Measurements from ENCODE around the gene ZNF69. TPM values are rescaled to one million over a fixed set of nuclear protein-coding genes. Genes with fewer than 3 reads are reported as not detected.
A peak's percentile ranks its signal among the peaks of the same experiment; 100 is the strongest.
"Not testable (repeated sequence)": the region's sequence is repeated elsewhere in the genome, so short reads cannot be mapped to it uniquely, and the experiment has no call there.

Gene ZNF69
- 14.5 TPM for total RNA-seq

DNA sequence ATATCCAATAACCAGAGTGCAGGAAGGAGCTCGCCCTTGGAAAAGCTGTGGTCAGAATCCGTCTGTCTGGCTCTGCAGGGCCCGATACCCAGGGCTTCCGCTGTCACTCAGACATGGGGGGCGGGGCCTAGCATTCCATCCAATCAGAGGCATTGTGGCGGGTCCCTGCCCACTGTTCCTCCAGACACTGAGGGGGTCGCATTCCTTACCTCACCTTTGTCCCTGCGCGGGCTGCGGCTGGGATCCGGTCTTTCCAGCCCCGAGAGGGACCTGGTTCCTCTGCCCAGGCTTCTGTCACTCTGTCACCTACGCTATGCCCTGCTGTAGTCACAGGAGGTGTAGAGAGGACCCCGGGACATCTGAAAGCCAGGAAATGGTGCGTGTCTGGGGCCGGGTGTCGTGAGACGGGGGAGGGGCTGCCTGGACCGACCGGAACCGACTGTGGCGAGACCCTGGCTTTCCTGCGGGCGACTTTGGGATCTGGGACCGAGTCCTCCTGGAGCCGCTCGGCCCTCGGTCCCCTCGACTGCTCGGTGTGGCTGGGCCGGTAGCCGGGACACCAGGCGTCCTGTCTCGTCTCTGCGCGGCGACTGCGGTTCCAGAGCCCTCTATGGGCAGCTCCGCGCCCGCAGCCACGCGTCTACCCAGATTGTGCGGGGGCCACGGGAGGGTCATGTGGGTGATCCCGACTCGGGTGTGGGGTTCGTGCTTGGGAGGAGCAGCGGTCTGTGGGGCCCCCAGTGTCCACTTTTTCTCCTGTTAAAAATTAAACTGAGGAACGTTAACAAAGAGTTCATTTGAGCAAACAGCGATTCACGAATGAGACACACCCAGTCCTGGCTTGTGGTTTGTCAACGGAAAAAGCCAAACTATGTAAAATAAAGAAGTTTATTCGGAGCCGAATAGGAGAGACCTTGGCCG is at the start of gene ZNF69:
Gene ZNF69, plus strand, starts transcription at position 172 of the 921 bp plus-strand sequence. Its CDS starts 142 bp downstream, at position 314.
- peak in 2 of 3 donors; percentile 78 to 80 for DNase-seq (ENCODE audit: low read depth in 2 of 3, low spot score in 2 of 3)

DNA sequence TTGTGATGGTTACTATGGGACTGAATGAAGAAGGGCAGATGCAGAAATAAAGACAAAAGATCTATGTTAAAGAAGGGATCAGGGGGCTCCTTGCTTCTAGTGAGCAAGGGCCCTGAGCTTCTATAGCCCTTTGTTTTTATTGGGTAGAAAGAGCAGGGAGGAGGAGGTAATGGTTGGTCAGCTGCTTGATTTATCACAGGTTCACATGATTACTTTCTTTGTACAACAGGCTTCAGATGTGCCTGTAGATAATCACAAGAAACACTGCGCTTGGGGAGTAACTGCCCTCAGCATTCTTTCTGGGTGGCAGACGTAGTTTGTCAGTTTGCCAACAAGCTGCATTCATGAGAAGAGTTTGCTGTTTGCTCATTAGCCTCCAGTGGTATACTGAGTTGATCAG is 43.9 kb upstream of the ZNF69 start:
- DNase-seq (ENCODE audit: low read depth in 2 of 3, low spot score in 2 of 3): no peak

DNA sequence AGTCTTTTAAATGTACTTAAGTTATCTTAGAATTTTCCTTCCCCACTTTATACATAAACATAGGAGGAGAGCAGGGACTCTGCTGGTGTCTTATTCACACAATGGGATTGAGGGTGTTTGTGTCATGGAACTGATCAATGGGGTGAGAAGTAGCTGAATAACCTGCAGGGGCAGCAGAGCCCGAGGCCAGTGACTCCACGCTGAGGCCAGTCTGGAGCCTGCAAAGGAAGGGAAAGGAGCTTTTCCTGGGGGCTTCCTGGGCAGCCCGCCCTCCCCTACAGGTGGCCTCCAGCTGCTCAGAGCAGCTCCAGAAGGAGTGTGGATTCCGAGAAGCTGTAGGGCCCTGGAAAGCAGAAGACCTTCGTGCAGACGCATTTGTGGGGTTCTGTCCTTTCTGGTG is 40.0 kb upstream of the ZNF69 start:
- DNase-seq (ENCODE audit: low read depth in 2 of 3, low spot score in 2 of 3): not testable (repeated sequence)

DNA sequence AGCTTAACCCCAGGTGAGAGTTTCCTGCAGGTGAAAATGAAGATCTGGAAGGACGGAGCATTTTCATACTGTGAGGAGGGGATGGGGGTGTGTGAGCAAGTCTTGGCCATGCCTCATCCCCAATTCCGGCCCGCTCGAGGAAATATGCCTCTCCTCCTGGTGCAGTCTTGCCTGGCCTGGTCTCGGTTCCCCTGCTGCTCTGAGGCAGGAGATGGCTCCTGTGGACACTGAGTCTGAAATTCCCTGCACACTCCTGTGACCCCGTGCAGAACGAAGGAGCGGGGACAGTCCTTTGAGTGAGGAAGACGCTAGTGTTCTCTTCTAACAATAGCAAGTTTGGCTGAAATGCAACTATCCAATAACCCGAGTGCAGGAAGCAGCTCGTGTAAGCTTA is 39.4 kb upstream of the ZNF69 start:
- DNase-seq (ENCODE audit: low read depth in 2 of 3, low spot score in 2 of 3): no peak

DNA sequence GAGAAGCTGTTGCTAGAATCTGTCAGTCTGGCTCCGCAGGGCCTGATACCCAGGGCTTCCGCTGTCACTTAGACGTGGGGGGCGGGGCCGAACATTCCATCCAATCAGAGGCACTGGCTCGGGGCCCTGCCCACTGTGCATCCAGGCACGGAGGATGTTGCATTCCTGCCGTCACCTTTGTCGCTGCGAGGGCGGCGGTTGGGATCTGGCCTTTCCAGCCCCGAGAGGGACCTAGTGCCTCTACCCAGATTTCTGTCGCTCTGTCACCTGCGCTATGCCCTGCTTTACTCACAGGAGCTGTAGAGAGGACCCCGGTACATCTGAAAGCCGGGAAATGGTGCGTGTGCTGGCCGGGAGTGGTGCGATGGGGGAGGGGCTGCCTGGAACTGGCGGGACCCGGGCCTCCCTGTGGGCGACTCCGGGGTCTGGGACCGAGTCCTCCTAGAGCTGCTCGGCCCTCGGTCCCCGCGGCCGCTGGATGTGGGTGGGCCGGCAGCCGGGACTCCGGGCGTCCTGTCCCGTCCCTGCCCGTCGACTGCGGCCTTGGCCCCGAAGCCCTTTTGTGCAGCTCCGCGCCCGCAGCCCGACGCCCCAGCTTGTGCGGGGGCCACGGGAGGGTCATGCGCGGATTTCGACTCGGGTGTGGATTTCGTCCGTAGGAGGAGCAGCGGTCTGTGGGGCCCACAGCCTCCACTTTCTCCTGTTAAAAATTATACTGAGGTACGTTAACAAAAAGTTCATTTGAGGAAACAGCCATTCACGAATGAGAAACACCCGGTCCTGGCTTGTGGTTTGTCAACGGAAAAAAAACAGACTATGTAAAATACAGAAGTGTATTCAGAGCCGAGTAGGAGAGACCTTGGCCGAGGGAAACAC is 38.8 kb upstream of the ZNF69 start, which contains the start of gene ZNF439:
Gene ZNF439, plus strand, starts transcription at position 133 of the 876 bp plus-strand sequence. Its CDS starts 142 bp downstream, at position 275.
- DNase-seq (ENCODE audit: low read depth in 2 of 3, low spot score in 2 of 3): peak; percentile 53 to 97 (median 89)

DNA sequence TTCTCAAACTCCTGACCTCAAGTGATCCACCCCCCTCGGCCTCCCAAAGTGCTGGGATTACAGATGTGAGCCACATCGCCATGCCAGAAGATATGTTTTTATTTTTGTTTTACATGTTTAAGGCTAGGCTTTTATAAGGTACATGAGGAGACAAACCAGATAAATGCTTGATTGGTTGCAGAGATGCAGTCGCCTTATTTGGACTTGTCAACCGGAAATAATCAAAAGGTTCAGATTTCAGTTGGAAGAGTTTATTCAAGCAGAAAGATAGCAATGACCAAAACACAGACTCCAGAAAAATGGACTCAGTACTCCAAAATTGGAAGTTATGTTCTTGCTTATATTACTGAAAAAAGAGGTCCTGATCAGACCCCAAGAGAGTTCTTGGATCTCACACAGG is 37.3 kb upstream of the ZNF69 start:
- DNase-seq (ENCODE audit: low read depth in 2 of 3, low spot score in 2 of 3): not testable (repeated sequence)

DNA sequence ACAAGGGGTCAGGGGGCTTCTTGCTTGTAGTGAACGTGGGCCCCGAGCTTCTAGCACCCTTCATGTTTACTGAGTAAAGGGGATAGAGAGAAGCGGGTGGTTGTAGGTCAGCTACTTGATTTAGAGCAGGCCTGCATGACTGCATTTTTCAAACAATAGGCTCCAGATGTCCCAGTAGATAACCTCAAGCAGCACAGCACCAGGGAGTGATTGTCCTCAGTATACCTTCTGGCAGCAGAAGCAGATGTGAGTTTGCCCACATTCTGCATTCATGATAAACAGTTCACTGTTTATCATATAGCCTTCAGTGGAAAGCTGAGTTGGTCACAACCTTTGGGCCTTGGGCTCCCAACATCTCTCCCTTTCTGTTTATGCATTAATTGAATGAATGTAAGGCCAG is 34.2 kb upstream of the ZNF69 start:
- no peak for DNase-seq (ENCODE audit: low read depth in 2 of 3, low spot score in 2 of 3)

DNA sequence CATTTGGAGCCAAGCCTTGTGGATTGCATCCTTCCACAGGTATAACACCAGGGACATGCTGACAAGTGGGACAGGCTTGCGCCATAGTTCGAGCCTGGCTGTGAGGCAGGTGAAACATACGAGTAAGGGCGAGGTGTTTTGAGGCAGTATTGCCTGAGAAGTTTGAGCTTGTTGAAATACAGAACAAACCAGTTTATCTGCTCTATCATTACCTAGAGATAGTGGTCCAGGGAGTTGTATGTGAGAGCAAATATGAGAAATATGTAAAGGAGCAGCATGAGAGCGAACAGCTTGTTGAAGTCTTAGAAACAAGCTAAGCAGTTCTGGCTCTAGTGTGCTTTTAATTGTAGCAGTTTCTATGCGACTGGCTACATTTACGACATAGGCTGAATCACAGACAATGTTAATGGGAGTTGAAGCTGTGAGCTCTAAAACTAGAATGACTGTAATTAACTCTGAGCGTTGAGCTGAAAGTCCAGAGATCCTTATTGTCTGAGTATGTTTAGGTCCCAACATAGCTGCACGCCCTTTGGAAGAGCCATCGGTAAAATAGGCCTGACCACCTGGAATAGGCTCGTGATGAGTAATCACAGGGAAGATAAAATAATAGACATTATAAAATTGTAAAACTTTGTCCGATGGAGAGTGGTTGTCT is 30.9 kb upstream of the ZNF69 start:
- no peak for DNase-seq (ENCODE audit: low read depth in 2 of 3, low spot score in 2 of 3)

DNA sequence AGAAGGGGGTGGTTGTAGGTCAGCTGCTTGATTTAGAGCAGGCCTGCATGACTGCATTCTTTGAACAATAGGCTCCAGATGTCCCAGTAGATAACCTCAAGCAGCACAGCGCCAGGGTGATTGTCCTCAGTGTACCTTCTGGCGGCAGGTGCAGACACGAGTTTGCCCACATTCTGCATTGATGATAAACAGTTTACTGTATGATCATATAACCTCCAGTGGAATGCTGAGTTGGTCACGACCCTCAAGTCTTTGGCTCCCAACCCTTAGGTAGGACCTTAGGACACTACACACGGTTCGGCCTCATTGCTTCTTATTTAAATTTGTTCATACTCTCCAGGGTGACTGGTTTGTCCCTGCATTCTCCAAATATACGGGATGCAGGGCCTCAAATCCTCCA is 26.9 kb upstream of the ZNF69 start:
- no peak for DNase-seq (ENCODE audit: low read depth in 2 of 3, low spot score in 2 of 3)

DNA sequence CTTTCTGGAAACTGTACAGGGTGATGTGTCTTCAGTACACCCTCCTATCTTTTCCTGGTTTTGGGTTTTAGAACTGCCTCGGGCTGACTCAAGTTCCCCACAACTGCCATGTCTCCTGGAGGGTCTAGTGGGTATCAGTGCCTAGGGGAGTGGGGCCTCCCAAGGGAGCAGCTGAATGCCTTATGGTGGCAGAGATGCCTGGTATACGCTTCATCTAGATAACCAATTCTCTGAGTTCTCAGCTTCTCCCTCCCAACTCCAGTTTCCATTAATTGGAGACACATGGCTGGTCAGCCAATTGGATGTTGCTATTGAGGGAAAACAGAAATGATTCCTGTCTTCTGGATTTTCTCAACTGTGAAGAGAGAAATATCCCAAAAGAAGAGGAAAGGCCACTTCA is 26.3 kb upstream of the ZNF69 start:
- no peak for DNase-seq (ENCODE audit: low read depth in 2 of 3, low spot score in 2 of 3)

DNA sequence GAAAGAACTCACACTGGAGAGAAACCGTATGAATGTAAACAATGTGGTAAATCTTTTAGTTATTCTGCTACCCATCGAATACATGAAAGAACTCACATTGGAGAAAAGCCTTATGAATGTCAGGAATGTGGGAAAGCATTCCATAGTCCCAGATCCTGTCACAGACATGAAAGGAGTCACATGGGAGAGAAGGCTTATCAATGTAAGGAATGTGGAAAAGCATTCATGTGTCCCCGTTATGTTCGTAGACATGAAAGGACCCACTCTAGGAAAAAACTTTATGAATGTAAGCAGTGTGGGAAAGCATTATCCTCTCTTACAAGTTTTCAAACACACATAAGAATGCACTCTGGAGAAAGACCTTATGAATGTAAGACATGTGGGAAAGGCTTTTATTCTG is 19.8 kb upstream of the ZNF69 start:
- not testable (repeated sequence) for DNase-seq (ENCODE audit: low read depth in 2 of 3, low spot score in 2 of 3)

DNA sequence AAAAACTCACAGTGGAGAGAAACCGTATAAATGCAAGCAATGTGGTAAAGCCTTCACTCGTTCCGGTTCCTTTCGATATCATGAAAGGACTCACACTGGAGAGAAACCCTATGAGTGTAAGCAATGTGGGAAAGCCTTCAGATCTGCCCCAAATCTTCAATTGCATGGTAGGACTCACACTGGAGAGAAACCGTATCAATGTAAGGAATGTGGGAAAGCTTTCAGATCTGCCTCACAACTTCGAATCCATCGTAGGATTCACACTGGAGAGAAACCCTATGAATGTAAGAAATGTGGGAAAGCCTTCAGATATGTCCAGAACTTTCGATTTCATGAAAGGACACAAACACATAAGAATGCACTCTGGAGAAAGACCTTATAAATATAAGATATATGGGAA is 19.4 kb upstream of the ZNF69 start:
- DNase-seq (ENCODE audit: low read depth in 2 of 3, low spot score in 2 of 3): peak in 1 of 3 donors; percentile 13

DNA sequence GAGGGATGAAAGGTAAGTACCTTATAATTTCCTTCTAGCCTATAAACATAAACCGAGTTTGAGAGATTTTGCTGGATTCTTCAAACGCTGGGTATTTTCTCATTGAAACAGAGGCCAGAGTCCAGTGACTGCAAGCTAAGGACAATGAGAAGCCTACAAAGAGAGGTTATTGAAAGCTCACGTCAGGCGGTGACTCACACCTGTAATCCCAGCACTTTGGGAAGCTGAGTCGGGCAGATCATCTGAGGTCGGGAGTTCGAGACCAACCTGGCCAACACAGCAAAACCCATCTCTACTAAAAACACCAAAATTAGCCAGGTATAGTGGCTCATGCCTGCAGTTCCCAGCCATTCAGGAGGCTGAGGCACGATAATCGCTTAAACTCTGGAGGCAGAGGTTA is 15.0 kb upstream of the ZNF69 start:
- no peak for DNase-seq (ENCODE audit: low read depth in 2 of 3, low spot score in 2 of 3)

DNA sequence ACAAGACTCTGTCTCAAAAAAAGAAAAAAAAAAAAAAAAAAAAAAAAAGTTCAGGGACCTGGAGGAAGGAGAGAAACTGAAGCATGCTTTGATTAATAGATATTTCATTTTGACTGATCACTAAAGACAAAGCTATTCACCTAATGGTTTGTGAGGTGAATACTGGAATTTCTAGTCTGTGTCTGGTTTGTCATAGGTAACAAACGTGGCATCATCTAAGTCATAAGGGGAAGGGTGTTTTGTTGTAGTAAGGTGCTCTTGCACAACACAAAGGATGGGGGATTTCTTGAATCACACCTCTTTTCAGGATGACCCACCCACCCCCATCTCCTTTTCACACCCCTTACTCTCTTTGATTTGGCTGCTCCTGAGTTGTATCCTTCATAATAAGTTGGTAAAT is 13.8 kb upstream of the ZNF69 start:
- DNase-seq (ENCODE audit: low read depth in 2 of 3, low spot score in 2 of 3): no peak

DNA sequence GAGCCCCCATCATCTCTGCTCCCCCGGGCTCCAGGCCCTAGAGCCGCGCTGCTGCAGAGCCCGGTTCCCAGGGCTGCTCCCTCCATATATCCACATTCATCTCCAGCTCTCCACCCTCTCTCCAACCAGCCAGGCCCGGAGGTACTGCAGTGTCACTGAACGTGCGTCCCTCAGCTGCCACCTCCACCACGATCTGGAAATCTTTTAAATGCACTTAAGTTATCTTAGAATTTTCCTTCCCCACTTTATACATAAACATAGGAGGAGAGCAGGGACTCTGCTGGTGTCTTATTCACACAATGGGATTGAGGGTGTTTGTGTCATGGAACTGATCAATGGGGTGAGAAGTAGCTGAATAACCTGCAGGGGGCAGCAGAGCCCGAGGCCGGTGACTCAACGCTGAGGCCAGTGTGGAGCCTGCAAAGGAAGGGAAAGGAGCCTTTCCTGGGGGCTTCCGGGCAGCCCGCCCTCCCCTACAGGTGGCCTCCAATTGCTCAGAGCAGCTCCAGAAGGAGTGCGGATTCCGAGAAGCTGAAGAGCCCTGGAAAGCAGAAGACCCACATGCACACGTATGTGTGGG is 7.8 kb upstream of the ZNF69 start:
- not testable (repeated sequence) for DNase-seq (ENCODE audit: low read depth in 2 of 3, low spot score in 2 of 3)

DNA sequence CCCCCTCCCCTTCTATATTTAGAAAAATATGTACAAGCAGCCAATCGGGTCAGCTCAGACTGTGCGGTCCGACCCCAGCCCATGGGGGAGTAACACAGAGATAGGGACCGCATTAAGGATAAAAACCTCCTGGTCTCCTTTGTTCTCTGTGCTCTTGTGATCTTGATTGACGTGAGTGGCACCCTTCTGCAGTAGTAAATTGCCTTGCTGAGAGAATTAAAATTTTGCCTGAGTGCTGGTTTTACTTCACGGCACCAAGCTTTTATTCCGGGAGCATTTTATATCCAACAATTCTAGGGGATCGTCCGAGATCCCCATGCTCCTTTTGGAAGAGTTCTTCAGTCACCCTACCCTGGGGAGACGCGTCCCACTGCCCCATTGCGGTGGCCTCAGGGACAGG is 7.0 kb upstream of the ZNF69 start:
- no peak for DNase-seq (ENCODE audit: low read depth in 2 of 3, low spot score in 2 of 3)

DNA sequence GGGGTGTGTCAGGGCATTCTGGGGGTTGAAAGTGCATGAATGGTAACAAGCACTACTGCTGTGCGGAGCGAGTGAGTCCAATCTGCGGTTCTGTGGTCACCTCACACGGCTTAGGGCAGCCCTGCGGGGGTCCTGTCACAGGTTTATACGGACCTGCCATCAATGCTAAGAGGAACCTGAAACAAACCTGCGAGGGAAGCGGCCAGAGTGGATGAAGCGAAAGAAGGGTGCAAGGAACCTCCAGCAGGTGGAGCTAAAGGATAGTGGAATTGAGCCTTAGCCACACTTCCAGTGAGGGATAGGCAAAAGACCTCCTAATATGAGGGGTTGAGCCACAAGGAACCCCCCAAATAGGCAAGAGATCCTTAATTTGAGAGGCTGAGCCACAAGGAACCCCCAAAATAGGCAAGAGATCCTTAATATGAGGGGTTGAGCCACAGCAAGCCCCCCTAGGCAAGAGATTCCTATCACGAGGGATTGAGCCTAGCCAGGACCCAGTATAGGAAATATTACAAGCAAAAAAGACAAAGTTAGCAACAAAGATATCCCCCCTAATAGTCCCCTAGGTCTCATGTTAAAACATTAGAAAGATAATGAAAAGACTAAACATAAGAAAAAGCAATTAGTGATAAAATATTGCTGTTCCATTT is 6.3 kb upstream of the ZNF69 start:
- peak; percentile 41 to 87 (median 72) for DNase-seq (ENCODE audit: low read depth in 2 of 3, low spot score in 2 of 3)

DNA sequence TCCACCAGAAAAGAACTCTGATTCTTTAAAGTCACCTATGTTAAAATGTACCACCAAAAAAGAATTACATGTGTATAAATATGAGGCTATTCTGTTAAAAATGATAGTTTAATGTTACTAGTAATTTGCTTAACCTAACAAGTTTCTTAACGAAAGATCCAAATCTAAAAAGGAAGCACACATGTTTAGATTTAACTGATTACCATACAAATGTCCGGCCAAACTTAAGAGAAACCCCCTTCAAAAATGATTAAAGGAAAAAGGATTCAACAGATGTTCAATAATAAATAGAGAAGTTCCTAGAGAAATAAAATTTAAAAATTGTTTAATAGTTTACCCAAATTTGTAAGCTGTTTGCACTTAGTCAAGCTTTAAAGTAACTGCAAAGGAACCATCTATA is 5.0 kb upstream of the ZNF69 start:
- DNase-seq (ENCODE audit: low read depth in 2 of 3, low spot score in 2 of 3): peak in 1 of 3 donors; percentile 59

DNA sequence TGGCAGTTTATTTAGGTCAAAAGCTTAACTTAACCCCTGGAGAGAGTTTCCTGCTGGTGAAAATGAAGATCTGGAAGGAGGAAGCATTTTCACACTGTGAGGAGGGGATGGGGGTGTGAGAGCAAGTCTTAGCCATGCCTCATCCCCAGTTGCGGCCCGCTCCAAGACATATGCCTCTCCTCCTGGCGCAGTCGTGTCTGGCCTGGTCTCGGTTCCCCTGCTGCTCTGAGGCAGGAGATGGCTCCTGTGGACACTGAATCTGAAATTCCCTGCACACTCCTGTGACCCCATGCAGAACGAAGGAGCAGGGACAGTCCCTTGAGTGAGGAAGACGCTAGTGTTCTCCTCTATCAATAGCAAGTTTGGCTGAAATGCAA is 360 bp upstream of the ZNF69 start:
- no peak for DNase-seq (ENCODE audit: low read depth in 2 of 3, low spot score in 2 of 3)

DNA sequence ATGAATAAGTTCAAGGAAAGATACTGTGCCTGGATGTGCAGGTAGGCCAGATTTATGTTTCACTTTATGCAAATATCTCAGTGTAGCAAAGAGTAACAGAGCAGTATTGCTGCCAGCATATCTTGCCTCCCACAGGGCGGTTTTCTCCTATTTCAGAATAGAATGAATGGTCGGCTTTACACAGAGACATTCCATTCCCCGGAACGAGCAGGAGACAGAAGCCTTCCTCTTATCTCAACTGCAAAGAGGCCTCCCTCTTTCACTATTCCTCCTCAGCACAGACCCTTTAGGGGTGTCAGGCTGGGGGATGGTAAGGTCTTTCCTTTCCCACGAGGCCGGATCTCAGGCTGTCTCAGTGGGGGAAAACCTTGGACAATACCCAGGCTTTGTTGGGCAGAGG is 2.3 kb downstream of the ZNF69 start:
- not testable (repeated sequence) for DNase-seq (ENCODE audit: low read depth in 2 of 3, low spot score in 2 of 3)

Measured in hematopoietic multipotent progenitor cell (in vitro differentiated cells).